CD14-positive monocyte (primary cell): ENCODE data around the gene BAHCC1. TPM values are rescaled to one million over a fixed set of nuclear protein-coding genes. Genes with fewer than 3 reads are reported as not detected.

ENCODE experiments used
- DNase-seq, 3 donors: peaks; one replicate each; pipeline ENCODE4 v3.0.0-alpha.2; 2011 to 2022
- H2AFZ ChIP-seq: 2 replicates; pipeline ENCODE4 v1.6.0; 2012; ENCODE audit warnings: mild to moderate bottlenecking, low read depth, low read length, inconsistent platforms; ENCODE audit not compliant: insufficient read depth, poor library complexity, severe bottlenecking
- H3K27ac ChIP-seq, 2 donors: 1 replicate in 1 of 2; 2 replicates in 1 of 2; pipeline ENCODE4 v1.5.1; 2012 to 2013; ENCODE audit warnings: low read length in 2 of 2, control low read depth in 1 of 2, inconsistent platforms in 1 of 2, low read depth in 1 of 2, mild to moderate bottlenecking in 1 of 2
- H3K27me3 ChIP-seq, 2 donors: one replicate each; pipeline versions ENCODE4 v1.6.0 to v1.6.1; 2011 to 2013; ENCODE audit warnings: low read length in 2 of 2; ENCODE audit not compliant: control insufficient read depth in 2 of 2, insufficient read depth in 2 of 2
- H3K36me3 ChIP-seq, 2 donors: replicated peaks in 1 of 2; 1 replicate in 1 of 2; 2 replicates in 1 of 2; pipeline versions ENCODE4 v1.5.1 to v1.6.1; 2012 to 2013; ENCODE audit warnings: low read length in 2 of 2, control low read depth in 1 of 2, inconsistent platforms in 1 of 2, mild to moderate bottlenecking in 1 of 2; ENCODE audit not compliant: insufficient read depth in 2 of 2, control insufficient read depth in 1 of 2
- H3K4me1 ChIP-seq, 2 donors: 1 replicate in 1 of 2; 2 replicates in 1 of 2; pipeline versions ENCODE4 v1.5.1 to v1.6.1; 2012 to 2013; ENCODE audit warnings: low read length in 2 of 2, control low read depth in 1 of 2, inconsistent platforms in 1 of 2, mild to moderate bottlenecking in 1 of 2, moderate library complexity in 1 of 2; ENCODE audit not compliant: insufficient read depth in 2 of 2, control insufficient read depth in 1 of 2
- H3K4me2 ChIP-seq: replicated peaks from 2 replicates; pipeline ENCODE3; 2012; ENCODE audit warnings: low read length, moderate library complexity, mild to moderate bottlenecking; ENCODE audit not compliant: poor library complexity, severe bottlenecking; ENCODE audit errors: extremely low read depth
- H3K4me3 ChIP-seq, 3 experiments: fragments of 200-600 bp in 1 of 3; sonication (generic) in 1 of 3; replicated peaks in 1 of 3; 1 replicate in 2 of 3; 2 replicates in 1 of 3; pipeline ENCODE4 v1.5.1; 2011 to 2013; ENCODE audit warnings: low read length in 3 of 3, mild to moderate bottlenecking in 3 of 3, control low read depth in 2 of 3, low read depth in 2 of 3, inconsistent platforms in 1 of 3, moderate library complexity in 1 of 3
- H3K79me2 ChIP-seq: 2 replicates; pipeline ENCODE4 v1.6.0; 2012; ENCODE audit warnings: mild to moderate bottlenecking, control low read depth, inconsistent platforms, low read length, moderate library complexity; ENCODE audit not compliant: insufficient read depth
- H3K9ac ChIP-seq: 2 replicates; pipeline ENCODE4 v1.6.0; 2017; ENCODE audit warnings: low read length, mild to moderate bottlenecking; ENCODE audit not compliant: insufficient read depth, poor library complexity, severe bottlenecking
- H3K9me3 ChIP-seq, 2 donors: replicated peaks in 1 of 2; 1 replicate in 1 of 2; 2 replicates in 1 of 2; pipeline versions ENCODE4 v1.5.1 to v1.6.1; 2012 to 2013; ENCODE audit warnings: low read length in 2 of 2, control low read depth in 1 of 2; ENCODE audit not compliant: control insufficient read depth in 1 of 2, insufficient read depth in 1 of 2
- H4K20me1 ChIP-seq: 2 replicates; pipeline ENCODE4 v1.6.0; 2012; ENCODE audit warnings: mild to moderate bottlenecking, low read length, control low read depth, moderate library complexity; ENCODE audit not compliant: insufficient read depth
- H3K27ac Mint-ChIP-seq, 7 donors: one replicate each; pipeline ENCODE4 v1.8.0; 2020; ENCODE audit warnings: mild to moderate bottlenecking in 7 of 7, mixed read lengths in 7 of 7, moderate library complexity in 6 of 7, inconsistent platforms in 2 of 7
- H3K27me3 Mint-ChIP-seq, 3 donors: one replicate each; pipeline ENCODE4 v1.8.0; 2021 to 2022; ENCODE audit warnings: low read depth in 3 of 3, mild to moderate bottlenecking in 3 of 3, mixed read lengths in 3 of 3, moderate library complexity in 3 of 3, inconsistent platforms in 1 of 3
- H3K36me3 Mint-ChIP-seq, 2 donors: one replicate each; pipeline ENCODE4 v1.8.0; 2020; ENCODE audit warnings: mixed read lengths in 2 of 2, inconsistent platforms in 1 of 2, mild to moderate bottlenecking in 1 of 2
- H3K4me1 Mint-ChIP-seq: one replicate; pipeline ENCODE4 v1.8.0; 2020; ENCODE audit warnings: mild to moderate bottlenecking, mixed read lengths
- H3K4me3 Mint-ChIP-seq, 2 donors: one replicate each; pipeline ENCODE4 v1.8.0; 2020; ENCODE audit warnings: mild to moderate bottlenecking in 2 of 2, mixed read lengths in 2 of 2, moderate library complexity in 1 of 2
- H3K9me3 Mint-ChIP-seq, 7 donors: one replicate each; pipeline ENCODE4 v1.8.0; 2020 to 2022; ENCODE audit warnings: mixed read lengths in 7 of 7, mild to moderate bottlenecking in 6 of 7, moderate library complexity in 6 of 7, inconsistent platforms in 2 of 7
- CTCF ChIP-seq: fragments of 200-600 bp; IDR thresholded peaks from one replicate; pipeline ENCODE4 v1.8.0; 2022; ENCODE audit warnings: antibody characterized with exemption, mild to moderate bottlenecking
- WGBS: methylation state at CpG from one replicate; pipeline ENCODE4 v1.1.5; 2013; ENCODE audit warnings: missing lambda C conversion rate; ENCODE audit not compliant: insufficient coverage; 5-methylcytosine and 5-hydroxymethylcytosine counted together
- intact Hi-C, 2 donors: fragments of 100-400 bp; cut with micrococcal nuclease; formaldehyde crosslinking; loops; one replicate each; pipeline versions ENCODE4 v1.15.0 to v1.15.1; 2023
- polyA plus RNA-seq, 3 donors: library from polyadenylated mRNA; depleted of rRNA in 1 of 3; unstranded in 2 of 3; stranded (reverse) in 1 of 3; fragments of 300-500 nt in 2 of 3; fragments of >200 nt in 1 of 3; fragmentation: Illumina TruSeq in 2 of 3; gene quantifications; 1 replicate in 2 of 3; 2 replicates in 1 of 3; pipeline ENCODE4 v1.2.3, GENCODE V29; 2012 to 2021

Gene BAHCC1
- polyA plus RNA-seq, 3 donors, result 0.11 to 8.8 (median 0.27) TPM

GRCh38 chr17:81462506-81463125 lies 67.4 kb downstream of the BAHCC1 start:
- H3K27me3 Mint-ChIP-seq, result no peaks in the 10 kb centered on the region

GRCh38 chr17:81463506-81463905 lies 68.2 kb downstream of the BAHCC1 start:
- peak overlapping the region in 1 of 7 donors; percentile 41 for H3K27ac Mint-ChIP-seq
- no peak for DNase-seq
- H3K36me3 ChIP-seq, result peaks cover 0 to 9% of the 10 kb centered on the region in 2 donors
- no peak overlapping the region for H3K27ac ChIP-seq
- no peaks in the 10 kb centered on the region for H3K27me3 Mint-ChIP-seq
- WGBS, result 97% methylated on average over 31 of the region's 32 CpGs
- H3K4me3 ChIP-seq, result no peak overlapping the region
- H3K4me3 Mint-ChIP-seq, result no peak overlapping the region
- H4K20me1 ChIP-seq, result no peaks in the 10 kb centered on the region
- no peaks in the 10 kb centered on the region for H3K27me3 ChIP-seq
- no peak overlapping the region for H2AFZ ChIP-seq
- no peaks in the 10 kb centered on the region for H3K9me3 ChIP-seq
- no peaks in the 10 kb centered on the region for H3K9me3 Mint-ChIP-seq
- H3K4me1 ChIP-seq, result peaks cover 18 to 21% of the 10 kb centered on the region in 2 donors
- H3K79me2 ChIP-seq, result no peaks in the 10 kb centered on the region
- no peak for TF ChIP-seq CTCF
- peaks cover 7 to 39% of the 10 kb centered on the region in 2 donors for H3K36me3 Mint-ChIP-seq
- peaks cover 7% of the 10 kb centered on the region for H3K4me1 Mint-ChIP-seq
- no peak overlapping the region for H3K4me2 ChIP-seq
- intact Hi-C loops, result no loop called here
- no peak overlapping the region for H3K9ac ChIP-seq

More at GRCh38 chr17:81462506-81463125, 67.4 kb downstream of the BAHCC1 start:
- Mint-ChIP-seq H3K4me1 (peaks cover 7% of the 10 kb centered on the region), H3K9me3 (no peaks in the 10 kb centered on the region), H3K4me3 (no peak overlapping the region), H3K36me3 (peaks cover 7 to 39% of the 10 kb centered on the region in 2 donors), H3K27ac (no peak overlapping the region)
- Histone ChIP-seq H3K9ac (no peak overlapping the region), H2AFZ (no peak overlapping the region), H3K27me3 (no peaks in the 10 kb centered on the region), H3K4me3 (no peak overlapping the region), H4K20me1 (no peaks in the 10 kb centered on the region), H3K9me3 (no peaks in the 10 kb centered on the region), H3K79me2 (no peaks in the 10 kb centered on the region), H3K4me1 (peaks cover 18 to 21% of the 10 kb centered on the region in 2 donors), H3K4me2 (no peak overlapping the region), H3K36me3 (peaks cover 0 to 9% of the 10 kb centered on the region in 2 donors), H3K27ac (no peak overlapping the region)
- intact Hi-C loops, result no loop called here
- TF ChIP-seq CTCF, result no peak
- WGBS, result 95% methylated on average over 33 of the region's 33 CpGs
- DNase-seq, result no peak
